GM19351 (cell line): ENCODE results near the gene ENO4.

ENCODE experiments used
- ATAC-seq: cut with Tn5 transposase; IDR thresholded peaks from one replicate; pipeline ENCODE4 v1.9.1; 2021; ENCODE audit warnings: mild to moderate bottlenecking, moderate library complexity; ENCODE audit not compliant: unreplicated experiment

ENO4 gene

GRCh38 chr10:116912162-116912561 is 62.9 kb downstream of the ENO4 start:
- ATAC-seq, result no peak

- ATAC-seq, result no peak
Observed at GRCh38 chr10:116913695-116914094, 64.4 kb downstream of the ENO4 start.

GRCh38 chr10:116915340-116915739 is 66.0 kb downstream of the ENO4 start:
- no peak for ATAC-seq

GRCh38 chr10:116917481-116917880 is 68.2 kb downstream of the ENO4 start:
- no peak for ATAC-seq

DNA sequence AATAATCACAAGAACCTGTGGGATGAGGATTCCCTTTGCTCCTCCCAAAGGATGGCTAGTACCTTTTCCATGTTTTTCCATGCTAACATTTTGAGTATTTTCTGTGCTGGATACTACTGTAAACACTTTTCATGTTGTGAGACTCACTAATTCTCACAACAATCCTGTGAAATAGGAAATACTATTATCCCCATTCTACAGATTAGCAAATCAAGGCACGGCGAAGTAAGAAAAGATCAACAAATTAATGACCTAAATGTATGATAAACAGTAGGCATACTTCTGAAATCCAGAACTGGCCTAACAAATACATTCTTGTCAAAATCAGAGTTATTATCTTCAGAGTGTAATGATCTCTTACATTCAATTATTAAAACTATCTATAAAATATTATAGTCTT is 69.3 kb downstream of the ENO4 start:
- ATAC-seq, result no peak

GRCh38 chr10:116919164-116919563 is 69.9 kb downstream of the ENO4 start:
- no peak for ATAC-seq

- no peak for ATAC-seq
Observed at GRCh38 chr10:116919706-116920105, 70.4 kb downstream of the ENO4 start.

DNA sequence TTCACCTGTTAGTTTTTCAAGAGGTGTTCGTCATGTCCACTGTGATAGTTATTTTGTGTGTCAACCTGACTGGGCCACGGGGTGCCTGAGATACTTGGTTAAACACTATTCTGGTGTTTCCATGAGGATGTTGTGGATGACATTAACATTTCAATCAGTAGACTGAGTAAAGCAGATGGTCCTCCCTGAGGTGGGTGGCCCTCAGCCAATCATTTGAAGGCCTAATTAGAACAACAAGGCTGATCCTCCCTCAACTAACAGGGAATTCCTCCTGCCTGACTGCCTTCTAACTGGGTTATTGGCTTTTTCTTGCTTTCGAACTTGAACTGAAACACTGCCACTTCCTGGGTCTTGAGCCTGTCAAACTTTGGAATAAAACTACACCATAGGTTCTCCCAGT is 75.8 kb downstream of the ENO4 start:
- ATAC-seq, result no peak

DNA sequence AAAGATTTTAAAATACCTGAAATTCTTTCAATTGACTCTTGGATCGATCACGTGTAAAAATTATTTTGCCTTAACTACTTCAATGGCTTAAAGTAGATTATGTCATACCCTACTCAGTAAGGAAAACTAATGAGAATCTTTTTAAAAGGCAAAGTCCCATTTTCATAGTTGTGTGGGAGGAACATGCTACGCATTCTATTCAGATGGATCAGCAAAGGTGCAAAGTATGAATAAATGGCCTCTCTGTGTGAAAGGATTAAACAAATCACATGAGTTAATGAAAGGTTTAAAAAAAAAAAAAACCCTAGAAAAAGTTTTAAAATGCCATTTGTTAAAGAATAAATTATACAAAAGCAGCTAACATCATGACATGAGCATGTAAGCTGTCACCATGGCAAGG is 77.1 kb downstream of the ENO4 start:
- no peak for ATAC-seq

GRCh38 chr10:116931806-116932205 is 82.5 kb downstream of the ENO4 start:
- ATAC-seq, result no peak
